HFFc6 (cell line): Measurements from ENCODE around the gene DIPK1C. TPM values are rescaled to one million over a fixed set of nuclear protein-coding genes. Genes with fewer than 3 reads are reported as not detected.

ENCODE experiments used
- DNase-seq: peaks from one replicate; pipeline ENCODE4 v3.0.0-alpha.2; 2018
- H3K27ac Mint-ChIP-seq: 2 replicates; pipeline ENCODE4 v1.8.0; 2020; ENCODE audit warnings: mild to moderate bottlenecking, mixed read lengths
- H3K27me3 Mint-ChIP-seq: 2 replicates; pipeline ENCODE4 v1.8.0; 2021; ENCODE audit warnings: mild to moderate bottlenecking, moderate library complexity, mixed read lengths; ENCODE audit not compliant: insufficient read depth
- H3K36me3 Mint-ChIP-seq: 2 replicates; pipeline ENCODE4 v1.8.0; 2021; ENCODE audit warnings: low read depth, mixed read lengths
- H3K4me1 Mint-ChIP-seq: 2 replicates; pipeline ENCODE4 v1.8.0; 2020; ENCODE audit warnings: low read depth, mixed read lengths
- H3K4me3 Mint-ChIP-seq: 2 replicates; pipeline ENCODE4 v1.8.0; 2020; ENCODE audit warnings: mild to moderate bottlenecking, moderate library complexity, mixed read lengths
- H3K9me3 Mint-ChIP-seq: 2 replicates; pipeline ENCODE4 v1.8.0; 2020; ENCODE audit warnings: mild to moderate bottlenecking, mixed read lengths
- CTCF ChIP-seq: fragments of 200-600 bp; sonication (generic); IDR thresholded peaks from 2 replicates; pipeline ENCODE4 v1.5.0; 2021; ENCODE audit warnings: antibody characterized with exemption, mild to moderate bottlenecking
- total RNA-seq, 6 experiments: library from RNA; stranded (reverse); fragmentation: NEBNext Ultra II Directional; extraction: Animal tissue kit (Norgen Biotek cat#: 25700); gene quantifications; 2 replicates in 1 of 6; 3 replicates in 5 of 6; pipeline ENCODE4 v1.2.3, GENCODE V29; 2021

DIPK1C gene
- total RNA-seq, 6 experiments from 2014 or later = not detected

DNA sequence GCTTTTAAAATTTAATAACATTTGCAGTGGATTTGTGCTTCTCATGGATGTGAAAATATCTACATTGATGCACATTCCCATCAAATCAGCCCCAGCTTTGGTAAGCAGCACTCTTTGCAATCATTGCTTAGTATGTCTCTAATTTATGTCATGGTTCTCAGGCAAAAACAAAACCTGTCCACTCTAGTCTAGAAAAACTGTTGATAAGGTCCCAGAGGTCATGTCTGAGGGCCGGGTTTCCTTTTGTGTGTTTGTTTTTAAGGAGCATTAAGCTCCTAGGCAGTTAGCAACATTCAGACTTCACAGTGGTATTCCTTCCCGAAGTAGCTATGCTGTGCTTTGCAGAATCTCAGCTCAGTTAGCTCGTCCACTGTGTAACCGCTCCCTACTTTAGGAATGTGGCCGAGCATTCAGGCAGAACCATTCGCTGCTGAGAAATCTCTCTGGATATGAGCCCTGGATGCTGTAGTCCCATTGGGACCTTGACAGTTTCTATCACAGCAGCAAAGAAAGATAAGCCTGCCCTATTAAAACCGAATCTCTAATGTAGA, 4.0 kb downstream of the DIPK1C start:
- H3K36me3 Mint-ChIP-seq = no peaks in the 10 kb centered on the region
- no peak for TF ChIP-seq CTCF
- no peak overlapping the region for H3K27ac Mint-ChIP-seq
- no peak overlapping the region for H3K4me3 Mint-ChIP-seq
- DNase-seq = no peak
- H3K4me1 Mint-ChIP-seq = no peaks in the 10 kb centered on the region
- peaks cover 50% of the 10 kb centered on the region for H3K27me3 Mint-ChIP-seq
- no peaks in the 10 kb centered on the region for H3K9me3 Mint-ChIP-seq

DNA sequence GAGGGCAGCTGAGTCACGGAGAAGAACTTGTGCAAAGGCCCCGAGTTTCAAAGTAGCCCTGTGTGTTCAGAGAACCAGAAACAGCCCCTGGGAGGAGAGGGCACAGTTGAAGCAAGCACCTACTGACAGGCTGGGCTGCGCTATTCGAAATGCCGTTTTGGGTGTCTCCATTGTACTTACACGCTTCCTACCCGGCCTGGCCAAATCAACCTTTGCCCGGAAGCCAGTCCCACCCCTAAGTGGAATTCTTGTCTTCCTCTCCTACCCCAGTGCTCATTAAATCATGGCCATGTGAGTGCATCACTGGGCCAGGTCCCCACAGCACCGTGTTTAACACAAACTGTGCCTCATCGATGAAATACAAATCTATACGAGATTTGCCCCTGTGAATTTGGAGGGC, 6.0 kb downstream of the DIPK1C start:
- Mint-ChIP-seq H3K9me3 (no peaks in the 10 kb centered on the region), H3K4me1 (no peaks in the 10 kb centered on the region), H3K27me3 (peaks cover 42% of the 10 kb centered on the region), H3K27ac (no peak overlapping the region), H3K36me3 (no peaks in the 10 kb centered on the region), H3K4me3 (no peak overlapping the region)
- TF ChIP-seq CTCF = no peak
- DNase-seq = no peak

- Mint-ChIP-seq H3K4me1 (no peaks in the 10 kb centered on the region), H3K4me3 (no peak overlapping the region), H3K27ac (no peak overlapping the region), H3K9me3 (no peaks in the 10 kb centered on the region), H3K27me3 (peaks cover 40% of the 10 kb centered on the region), H3K36me3 (no peaks in the 10 kb centered on the region)
- TF ChIP-seq CTCF = no peak
- no peak for DNase-seq
These were observed 6.5 kb downstream of the DIPK1C start for GRCh38 chr18:74450626-74451025.

- Mint-ChIP-seq H3K27me3 (peaks cover 45% of the 10 kb centered on the region), H3K4me3 (no peak overlapping the region), H3K27ac (no peak overlapping the region), H3K4me1 (no peaks in the 10 kb centered on the region), H3K9me3 (no peaks in the 10 kb centered on the region), H3K36me3 (no peaks in the 10 kb centered on the region)
- no peak for DNase-seq
- TF ChIP-seq CTCF = no peak
These were observed 9.5 kb downstream of the DIPK1C start for GRCh38 chr18:74447404-74448152.

DNA sequence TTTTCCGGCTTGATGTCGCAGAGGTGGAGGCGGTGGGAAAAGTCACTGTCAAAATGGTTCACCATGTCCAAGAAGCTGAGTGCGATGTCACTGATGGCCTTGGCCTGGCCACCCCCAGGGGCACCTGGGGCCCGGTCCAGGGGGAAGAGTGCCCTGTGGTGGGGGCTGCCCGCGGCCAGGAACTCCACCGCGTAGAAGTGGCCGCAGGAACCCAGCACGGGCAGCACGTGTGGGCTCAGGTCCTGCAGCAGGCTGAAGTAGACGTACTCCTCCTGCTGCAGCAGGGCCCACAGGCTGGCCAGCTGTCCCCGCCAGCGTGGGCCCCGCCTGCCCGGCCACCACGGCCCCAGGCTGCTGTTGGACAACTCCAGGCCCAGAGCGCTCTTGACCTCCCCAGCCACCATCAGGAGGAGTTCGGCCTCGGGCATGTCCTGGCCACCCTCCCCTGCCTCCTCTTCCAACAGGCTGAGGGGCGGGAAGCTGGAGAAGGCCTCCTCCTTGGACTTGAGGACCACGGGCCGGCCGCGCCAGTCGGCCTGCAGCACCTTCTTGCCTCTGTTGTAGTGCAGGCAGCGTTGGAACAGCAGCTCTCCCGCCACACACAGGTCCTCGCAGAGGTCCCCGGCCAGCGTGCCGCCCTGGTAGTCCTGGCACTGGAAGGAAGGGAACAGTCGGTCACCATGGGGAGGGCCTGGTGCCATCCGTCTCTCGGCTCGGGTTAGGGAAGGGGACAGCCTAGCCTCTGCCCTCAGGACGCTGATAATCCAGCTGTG, 10.3 kb downstream of the DIPK1C start:
- DNase-seq = no peak
- H3K27me3 Mint-ChIP-seq = peaks cover 45% of the 10 kb centered on the region

More for the DNA sequence above, 10.3 kb downstream of the DIPK1C start:
- Mint-ChIP-seq H3K36me3 (no peaks in the 10 kb centered on the region), H3K27ac (no peak overlapping the region), H3K9me3 (no peaks in the 10 kb centered on the region), H3K4me1 (no peaks in the 10 kb centered on the region), H3K4me3 (no peak overlapping the region)
- TF ChIP-seq CTCF = no peak
